NK-92 treated with Interleukin-12 subunit alpha and Interleukin-12 subunit beta, amount 100 ng/mL, for 24 hours (cell line): ENCODE measurements around the gene SUN1.
"Not testable (repeated sequence)": the region's sequence is repeated elsewhere in the genome, so short reads cannot be mapped to it uniquely, and the experiment has no call there.

ENCODE experiments used
- DNase-seq: peaks from one replicate; lab custom pipeline; 2025; lab: John Stamatoyannopoulos, UW

The SUN1 gene

GRCh38 chr7:856444-857095 is 24.3 kb downstream of the SUN1 start:
- no peak for DNase-seq

- DNase-seq: no peak
These were observed 25.4 kb downstream of the SUN1 start for GRCh38 chr7:857661-858060.

- DNase-seq: no peak
These were observed 27.2 kb downstream of the SUN1 start for GRCh38 chr7:859359-860030.

- DNase-seq: no peak
These were observed 27.9 kb downstream of the SUN1 start for GRCh38 chr7:860149-860548.

- no peak for DNase-seq
These were observed 28.9 kb downstream of the SUN1 start for GRCh38 chr7:861222-861621.

GRCh38 chr7:862157-862556 is 29.9 kb downstream of the SUN1 start:
- DNase-seq: no peak

- DNase-seq: no peak
These were observed 30.8 kb downstream of the SUN1 start for GRCh38 chr7:863106-863505.

- no peak for DNase-seq
These were observed 33.6 kb downstream of the SUN1 start for GRCh38 chr7:865921-866320.

GRCh38 chr7:867001-867405 is 34.7 kb downstream of the SUN1 start:
- no peak for DNase-seq

- no peak for DNase-seq
These were observed 35.3 kb downstream of the SUN1 start for GRCh38 chr7:867406-868188.

GRCh38 chr7:868189-868486 is 35.9 kb downstream of the SUN1 start:
- no peak for DNase-seq

- DNase-seq: no peak
These were observed 37.1 kb downstream of the SUN1 start for GRCh38 chr7:869348-869747.

- DNase-seq: no peak
These were observed 39.7 kb downstream of the SUN1 start for GRCh38 chr7:871900-872537.

- DNase-seq: not testable (repeated sequence)
These were observed 40.4 kb downstream of the SUN1 start for GRCh38 chr7:872685-873084.

GRCh38 chr7:873367-874002 is 41.2 kb downstream of the SUN1 start:
- peak; percentile 47 for DNase-seq

GRCh38 chr7:874031-874749 is 41.9 kb downstream of the SUN1 start:
- no peak for DNase-seq

GRCh38 chr7:875051-875450 is 42.8 kb downstream of the SUN1 start:
- no peak for DNase-seq

GRCh38 chr7:875476-876076 is 43.3 kb downstream of the SUN1 start:
- DNase-seq: no peak

GRCh38 chr7:876077-876971 is 44.0 kb downstream of the SUN1 start, which contains the start of gene GET4:
Gene GET4, plus strand, starts transcription at chr7:876554. Its CDS starts 92 bp downstream, at chr7:876646.
- peak; percentile 95 for DNase-seq

- peak; percentile 47 for DNase-seq
These were observed 44.7 kb downstream of the SUN1 start for GRCh38 chr7:876972-877311.
